WTC11 (cell line): ENCODE results near the gene CERT1. TPM values are rescaled to one million over a fixed set of nuclear protein-coding genes. Genes with fewer than 3 reads are reported as not detected.

Experiments
- ATAC-seq: fragments of 200-7000 bp; cut with Tn5 transposase; 2 replicates; pipeline ENCODE4 v1.10.0; 2021; ENCODE audit warnings: mild to moderate bottlenecking, moderate library complexity
- CTCF ChIA-PET: fragments of 300-600 bp; sonication (Branson Sonifier 250); formaldehyde crosslinking; loops from one replicate; lab custom pipeline; 2021; ENCODE audit warnings: antibody characterized with exemption; lab: Charles Lee
- POLR2A ChIA-PET: fragments of 350-600 bp; sonication (Branson Sonifier 250); formaldehyde crosslinking; loops from one replicate; lab custom pipeline; 2021; ENCODE audit warnings: antibody characterized with exemption; lab: Charles Lee
- DNase-seq: peaks from one replicate; pipeline ENCODE4 v3.0.0; 2021; ENCODE audit warnings: low spot score
- H3K27ac Mint-ChIP-seq: 2 replicates; pipeline ENCODE4 v1.8.0; 2021; ENCODE audit warnings: mixed read lengths
- H3K27me3 Mint-ChIP-seq: 2 replicates; pipeline ENCODE4 v1.8.0; 2021; ENCODE audit warnings: low read depth, mild to moderate bottlenecking, moderate library complexity, mixed read lengths
- H3K36me3 Mint-ChIP-seq: 2 replicates; pipeline ENCODE4 v1.8.0; 2021; ENCODE audit warnings: mixed read lengths
- H3K4me1 Mint-ChIP-seq: 2 replicates; pipeline ENCODE4 v1.8.0; 2022; ENCODE audit warnings: mixed read lengths
- H3K4me3 Mint-ChIP-seq: 2 replicates; pipeline ENCODE4 v1.8.0; 2021; ENCODE audit warnings: mild to moderate bottlenecking, moderate library complexity, mixed read lengths
- H3K9me3 Mint-ChIP-seq: 2 replicates; pipeline ENCODE4 v1.8.0; 2021; ENCODE audit warnings: mixed read lengths
- AFF4 ChIP-seq: sonication (generic); formaldehyde crosslinking; IDR thresholded peaks from 2 replicates; pipeline ENCODE4 v1.8.1; 2023; ENCODE audit warnings: mild to moderate bottlenecking, missing genetic modification reagents, borderline replicate concordance
- CREB1 ChIP-seq: sonication (generic); formaldehyde crosslinking; IDR thresholded peaks from 2 replicates; pipeline ENCODE4 v1.8.0; 2023; ENCODE audit warnings: mild to moderate bottlenecking, missing genetic modification reagents
- ETV6 ChIP-seq: sonication (generic); formaldehyde crosslinking; IDR thresholded peaks from 2 replicates; pipeline ENCODE4 v1.8.1; 2022; ENCODE audit warnings: mild to moderate bottlenecking, missing genetic modification reagents
- GRHL2 ChIP-seq: fragments of 250-450 bp; sonication (Bioruptor Pico); IDR thresholded peaks from 2 replicates; pipeline ENCODE4 v1.8.0; 2022; ENCODE audit warnings: mild to moderate bottlenecking, moderate library complexity; ENCODE audit not compliant: insufficient replicate concordance, severe bottlenecking
- HMGXB4 ChIP-seq: sonication (generic); formaldehyde crosslinking; IDR thresholded peaks from 2 replicates; pipeline ENCODE4 v1.8.1; 2023; ENCODE audit warnings: mild to moderate bottlenecking, moderate library complexity, missing genetic modification reagents
- JAZF1 ChIP-seq: fragments of 250-450 bp; sonication (Bioruptor Pico); IDR thresholded peaks from 2 replicates; pipeline ENCODE4 v1.9.0; 2021; ENCODE audit warnings: moderate library complexity, mild to moderate bottlenecking, inconsistent platforms
- KAT7 ChIP-seq: sonication (generic); formaldehyde crosslinking; IDR thresholded peaks from 2 replicates; pipeline ENCODE4 v1.8.1; 2023; ENCODE audit warnings: missing genetic modification reagents, mild to moderate bottlenecking, borderline replicate concordance
- NR2C2 ChIP-seq: sonication (generic); formaldehyde crosslinking; IDR thresholded peaks from 2 replicates; pipeline ENCODE4 v1.8.0; 2022; ENCODE audit warnings: mild to moderate bottlenecking, missing genetic modification reagents
- OVOL2 ChIP-seq: fragments of 250-450 bp; sonication (Bioruptor Pico); IDR thresholded peaks from 2 replicates; pipeline ENCODE4 v1.9.0; 2021; ENCODE audit warnings: mild to moderate bottlenecking, borderline replicate concordance
- TEAD4 ChIP-seq: sonication (generic); formaldehyde crosslinking; IDR thresholded peaks from 2 replicates; pipeline ENCODE4 v1.8.0; 2022; ENCODE audit warnings: mild to moderate bottlenecking, missing genetic modification reagents
- ZMAT4 ChIP-seq: fragments of 250-450 bp; sonication (Bioruptor Pico); IDR thresholded peaks from 2 replicates; pipeline ENCODE4 v1.9.0; 2021; ENCODE audit warnings: mild to moderate bottlenecking
- ZNF121 ChIP-seq: sonication (generic); formaldehyde crosslinking; IDR thresholded peaks from 2 replicates; pipeline ENCODE4 v1.8.0; 2023; ENCODE audit warnings: missing genetic modification reagents
- ZNF232 ChIP-seq: sonication (generic); formaldehyde crosslinking; IDR thresholded peaks from 2 replicates; pipeline ENCODE4 v1.8.0; 2022; ENCODE audit warnings: mild to moderate bottlenecking, missing genetic modification reagents
- ZNF671 ChIP-seq: fragments of 250-450 bp; sonication (Bioruptor Pico); IDR thresholded peaks from 2 replicates; pipeline ENCODE4 v1.8.0; 2021; ENCODE audit warnings: mild to moderate bottlenecking
- total RNA-seq: library from RNA; stranded (reverse); gene quantifications from 3 replicates; pipeline ENCODE4 v1.2.3, GENCODE V29; 2021
- TF ChIP-seq, protein P1 (sequence below): fragments of 250-450 bp; sonication (Bioruptor Pico); IDR thresholded peaks from 2 replicates; pipeline ENCODE4 v1.8.0; 2021; ENCODE audit warnings: mild to moderate bottlenecking
- TF ChIP-seq, protein P2 (sequence below): sonication (generic); formaldehyde crosslinking; IDR thresholded peaks from 2 replicates; pipeline ENCODE4 v1.8.0; 2022; ENCODE audit warnings: mild to moderate bottlenecking, missing genetic modification reagents
- TF ChIP-seq, protein P3 (sequence below): sonication (generic); formaldehyde crosslinking; IDR thresholded peaks from 2 replicates; pipeline ENCODE4 v1.8.0; 2023; ENCODE audit warnings: mild to moderate bottlenecking, missing genetic modification reagents
- TF ChIP-seq, protein P4 (sequence below): sonication (generic); formaldehyde crosslinking; IDR thresholded peaks from 2 replicates; pipeline ENCODE4 v1.8.1; 2023; ENCODE audit warnings: mild to moderate bottlenecking, missing genetic modification reagents, moderate library complexity
- TF ChIP-seq, protein P5 (sequence below): sonication (generic); formaldehyde crosslinking; conservative IDR thresholded peaks from 2 replicates; pipeline ENCODE4 v1.8.1; 2023; ENCODE audit warnings: mild to moderate bottlenecking, low read depth, missing genetic modification reagents, moderate library complexity
- TF ChIP-seq, protein P6 (sequence below): sonication (generic); formaldehyde crosslinking; IDR thresholded peaks from 2 replicates; pipeline ENCODE4 v1.8.1; 2022; ENCODE audit warnings: low read depth, mild to moderate bottlenecking, moderate library complexity, missing genetic modification reagents, borderline replicate concordance

CERT1 gene
- total RNA-seq, 1 experiment from 2014 or later = 50.8 TPM

DNA sequence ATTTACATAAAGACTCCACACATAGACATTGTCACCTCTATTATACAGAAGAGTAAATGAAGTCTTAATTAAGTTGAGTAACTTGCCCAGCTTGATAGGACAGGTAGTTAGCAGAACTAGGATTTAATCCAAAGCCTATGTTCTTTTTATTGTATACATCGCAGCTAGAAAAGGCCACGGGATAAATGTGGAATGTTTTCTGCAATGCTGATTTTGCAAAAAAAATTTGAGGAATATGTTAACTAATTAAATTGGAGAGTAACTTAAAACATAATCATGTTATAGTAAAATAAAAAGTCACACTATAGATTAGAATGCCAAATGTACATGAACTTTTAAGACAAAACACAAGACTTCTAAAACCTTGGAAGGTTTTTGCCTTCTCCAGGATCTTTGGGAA is 41.3 kb upstream of the CERT1 start:
- Mint-ChIP-seq H3K27me3 (no peaks in the 10 kb centered on the region), H3K27ac (no peak overlapping the region), H3K9me3 (no peaks in the 10 kb centered on the region), H3K4me3 (no peak overlapping the region), H3K36me3 (no peaks in the 10 kb centered on the region), H3K4me1 (no peaks in the 10 kb centered on the region)
- TF ChIP-seq TEAD4 (CRISPR knock-in tag) (no peak), HMGXB4 (CRISPR knock-in tag) (no peak), OVOL2 (CRISPR knock-in tag) (no peak), JAZF1 (CRISPR knock-in tag) (no peak), ZNF232 (CRISPR knock-in tag) (no peak), CREB1 (CRISPR knock-in tag) (no peak), ETV6 (CRISPR knock-in tag) (no peak)
- TF ChIP-seq, protein P1, sequence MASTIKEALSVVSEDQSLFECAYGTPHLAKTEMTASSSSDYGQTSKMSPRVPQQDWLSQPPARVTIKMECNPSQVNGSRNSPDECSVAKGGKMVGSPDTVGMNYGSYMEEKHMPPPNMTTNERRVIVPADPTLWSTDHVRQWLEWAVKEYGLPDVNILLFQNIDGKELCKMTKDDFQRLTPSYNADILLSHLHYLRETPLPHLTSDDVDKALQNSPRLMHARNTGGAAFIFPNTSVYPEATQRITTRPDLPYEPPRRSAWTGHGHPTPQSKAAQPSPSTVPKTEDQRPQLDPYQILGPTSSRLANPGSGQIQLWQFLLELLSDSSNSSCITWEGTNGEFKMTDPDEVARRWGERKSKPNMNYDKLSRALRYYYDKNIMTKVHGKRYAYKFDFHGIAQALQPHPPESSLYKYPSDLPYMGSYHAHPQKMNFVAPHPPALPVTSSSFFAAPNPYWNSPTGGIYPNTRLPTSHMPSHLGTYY (CRISPR knock-in tag) = no peak
- TF ChIP-seq, protein P2, sequence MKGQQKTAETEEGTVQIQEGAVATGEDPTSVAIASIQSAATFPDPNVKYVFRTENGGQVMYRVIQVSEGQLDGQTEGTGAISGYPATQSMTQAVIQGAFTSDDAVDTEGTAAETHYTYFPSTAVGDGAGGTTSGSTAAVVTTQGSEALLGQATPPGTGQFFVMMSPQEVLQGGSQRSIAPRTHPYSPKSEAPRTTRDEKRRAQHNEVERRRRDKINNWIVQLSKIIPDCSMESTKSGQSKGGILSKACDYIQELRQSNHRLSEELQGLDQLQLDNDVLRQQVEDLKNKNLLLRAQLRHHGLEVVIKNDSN (CRISPR knock-in tag) = no peak
- DNase-seq = no peak
- CTCF ChIA-PET = no interaction called here
- POLR2A ChIA-PET = no interaction called here
- no peak for ATAC-seq

DNA sequence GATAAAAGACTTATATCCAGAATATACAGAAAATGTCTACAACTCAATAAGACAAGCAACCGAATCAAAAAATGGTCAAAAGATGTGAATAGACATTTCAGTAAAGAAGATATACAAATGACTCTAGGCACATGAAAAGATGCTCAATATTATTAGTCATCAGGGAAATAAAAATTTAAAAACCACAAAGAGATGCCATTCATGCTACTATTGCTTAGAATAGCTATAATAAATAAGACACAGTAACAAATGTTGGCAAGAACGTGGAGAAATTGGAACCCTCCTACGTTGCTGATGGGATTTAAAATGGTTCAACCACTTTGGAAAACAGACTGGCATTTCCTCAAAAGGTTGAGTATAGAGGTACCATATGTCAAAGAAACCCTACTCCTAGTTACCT is 40.0 kb upstream of the CERT1 start:
- Mint-ChIP-seq H3K4me1 (no peaks in the 10 kb centered on the region), H3K27me3 (no peaks in the 10 kb centered on the region), H3K36me3 (no peaks in the 10 kb centered on the region), H3K9me3 (no peaks in the 10 kb centered on the region), H3K4me3 (no peak overlapping the region), H3K27ac (no peak overlapping the region)
- DNase-seq = no peak
- ATAC-seq = no peak
- ChIA-PET POLR2A (no interaction called here), CTCF (no interaction called here)
- TF ChIP-seq NR2C2 (CRISPR knock-in tag) (no peak), GRHL2 (CRISPR knock-in tag) (no peak), AFF4 (no peak), CREB1 (CRISPR knock-in tag) (no peak), KAT7 (no peak), ZMAT4 (CRISPR knock-in tag) (no peak), ZNF121 (CRISPR knock-in tag) (no peak), ZNF232 (CRISPR knock-in tag) (no peak), ZNF671 (CRISPR knock-in tag) (no peak)
- TF ChIP-seq, protein P3, sequence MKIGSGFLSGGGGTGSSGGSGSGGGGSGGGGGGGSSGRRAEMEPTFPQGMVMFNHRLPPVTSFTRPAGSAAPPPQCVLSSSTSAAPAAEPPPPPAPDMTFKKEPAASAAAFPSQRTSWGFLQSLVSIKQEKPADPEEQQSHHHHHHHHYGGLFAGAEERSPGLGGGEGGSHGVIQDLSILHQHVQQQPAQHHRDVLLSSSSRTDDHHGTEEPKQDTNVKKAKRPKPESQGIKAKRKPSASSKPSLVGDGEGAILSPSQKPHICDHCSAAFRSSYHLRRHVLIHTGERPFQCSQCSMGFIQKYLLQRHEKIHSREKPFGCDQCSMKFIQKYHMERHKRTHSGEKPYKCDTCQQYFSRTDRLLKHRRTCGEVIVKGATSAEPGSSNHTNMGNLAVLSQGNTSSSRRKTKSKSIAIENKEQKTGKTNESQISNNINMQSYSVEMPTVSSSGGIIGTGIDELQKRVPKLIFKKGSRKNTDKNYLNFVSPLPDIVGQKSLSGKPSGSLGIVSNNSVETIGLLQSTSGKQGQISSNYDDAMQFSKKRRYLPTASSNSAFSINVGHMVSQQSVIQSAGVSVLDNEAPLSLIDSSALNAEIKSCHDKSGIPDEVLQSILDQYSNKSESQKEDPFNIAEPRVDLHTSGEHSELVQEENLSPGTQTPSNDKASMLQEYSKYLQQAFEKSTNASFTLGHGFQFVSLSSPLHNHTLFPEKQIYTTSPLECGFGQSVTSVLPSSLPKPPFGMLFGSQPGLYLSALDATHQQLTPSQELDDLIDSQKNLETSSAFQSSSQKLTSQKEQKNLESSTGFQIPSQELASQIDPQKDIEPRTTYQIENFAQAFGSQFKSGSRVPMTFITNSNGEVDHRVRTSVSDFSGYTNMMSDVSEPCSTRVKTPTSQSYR = no peak
- TF ChIP-seq, protein P4, sequence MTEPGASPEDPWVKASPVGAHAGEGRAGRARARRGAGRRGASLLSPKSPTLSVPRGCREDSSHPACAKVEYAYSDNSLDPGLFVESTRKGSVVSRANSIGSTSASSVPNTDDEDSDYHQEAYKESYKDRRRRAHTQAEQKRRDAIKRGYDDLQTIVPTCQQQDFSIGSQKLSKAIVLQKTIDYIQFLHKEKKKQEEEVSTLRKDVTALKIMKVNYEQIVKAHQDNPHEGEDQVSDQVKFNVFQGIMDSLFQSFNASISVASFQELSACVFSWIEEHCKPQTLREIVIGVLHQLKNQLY = no peak
- TF ChIP-seq, protein P5, sequence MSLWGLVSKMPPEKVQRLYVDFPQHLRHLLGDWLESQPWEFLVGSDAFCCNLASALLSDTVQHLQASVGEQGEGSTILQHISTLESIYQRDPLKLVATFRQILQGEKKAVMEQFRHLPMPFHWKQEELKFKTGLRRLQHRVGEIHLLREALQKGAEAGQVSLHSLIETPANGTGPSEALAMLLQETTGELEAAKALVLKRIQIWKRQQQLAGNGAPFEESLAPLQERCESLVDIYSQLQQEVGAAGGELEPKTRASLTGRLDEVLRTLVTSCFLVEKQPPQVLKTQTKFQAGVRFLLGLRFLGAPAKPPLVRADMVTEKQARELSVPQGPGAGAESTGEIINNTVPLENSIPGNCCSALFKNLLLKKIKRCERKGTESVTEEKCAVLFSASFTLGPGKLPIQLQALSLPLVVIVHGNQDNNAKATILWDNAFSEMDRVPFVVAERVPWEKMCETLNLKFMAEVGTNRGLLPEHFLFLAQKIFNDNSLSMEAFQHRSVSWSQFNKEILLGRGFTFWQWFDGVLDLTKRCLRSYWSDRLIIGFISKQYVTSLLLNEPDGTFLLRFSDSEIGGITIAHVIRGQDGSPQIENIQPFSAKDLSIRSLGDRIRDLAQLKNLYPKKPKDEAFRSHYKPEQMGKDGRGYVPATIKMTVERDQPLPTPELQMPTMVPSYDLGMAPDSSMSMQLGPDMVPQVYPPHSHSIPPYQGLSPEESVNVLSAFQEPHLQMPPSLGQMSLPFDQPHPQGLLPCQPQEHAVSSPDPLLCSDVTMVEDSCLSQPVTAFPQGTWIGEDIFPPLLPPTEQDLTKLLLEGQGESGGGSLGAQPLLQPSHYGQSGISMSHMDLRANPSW (CRISPR knock-in tag) = no peak
- TF ChIP-seq, protein P6, sequence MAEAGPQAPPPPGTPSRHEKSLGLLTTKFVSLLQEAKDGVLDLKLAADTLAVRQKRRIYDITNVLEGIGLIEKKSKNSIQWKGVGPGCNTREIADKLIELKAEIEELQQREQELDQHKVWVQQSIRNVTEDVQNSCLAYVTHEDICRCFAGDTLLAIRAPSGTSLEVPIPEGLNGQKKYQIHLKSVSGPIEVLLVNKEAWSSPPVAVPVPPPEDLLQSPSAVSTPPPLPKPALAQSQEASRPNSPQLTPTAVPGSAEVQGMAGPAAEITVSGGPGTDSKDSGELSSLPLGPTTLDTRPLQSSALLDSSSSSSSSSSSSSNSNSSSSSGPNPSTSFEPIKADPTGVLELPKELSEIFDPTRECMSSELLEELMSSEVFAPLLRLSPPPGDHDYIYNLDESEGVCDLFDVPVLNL (CRISPR knock-in tag) = no peak
